ENCODE results near the gene IGBP1.
"Not testable (repeated sequence)": the region's sequence is repeated elsewhere in the genome, so short reads cannot be mapped to it uniquely, and the experiment has no call there.

IGBP1 gene

DNA sequence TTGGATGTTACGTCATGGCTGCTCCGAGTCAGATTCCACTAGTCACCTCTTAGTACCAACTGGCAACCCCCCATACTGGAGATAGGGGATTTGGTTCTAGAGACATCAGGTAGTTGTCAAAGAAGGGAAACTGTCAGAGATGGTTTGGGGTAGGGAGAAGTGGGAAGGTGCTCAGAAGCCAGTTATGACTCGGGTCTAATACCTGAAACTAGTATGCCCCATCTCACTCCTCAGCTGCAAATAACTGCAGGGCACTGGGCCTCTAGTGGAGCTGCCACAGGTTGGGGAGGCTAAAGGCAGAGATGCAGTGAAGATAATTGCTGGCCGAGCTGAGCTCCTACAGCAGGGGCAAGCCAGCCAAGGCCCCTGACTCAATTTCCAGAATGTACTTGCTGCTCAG is 41.0 kb upstream of the IGBP1 start:
- Histone ChIP-seq H3K36me3 (ENCODE audit: control insufficient read depth, insufficient read depth, low read length) (no peaks in the 10 kb centered on the region), H3K4me3 (replicated peaks; ENCODE audit: low read depth, low read length) (no peak overlapping the region), H3K27me3 (replicated peaks; ENCODE audit: control insufficient read depth, insufficient read depth, low read length) (no peaks in the 10 kb centered on the region)
- TF ChIP-seq, protein P1, sequence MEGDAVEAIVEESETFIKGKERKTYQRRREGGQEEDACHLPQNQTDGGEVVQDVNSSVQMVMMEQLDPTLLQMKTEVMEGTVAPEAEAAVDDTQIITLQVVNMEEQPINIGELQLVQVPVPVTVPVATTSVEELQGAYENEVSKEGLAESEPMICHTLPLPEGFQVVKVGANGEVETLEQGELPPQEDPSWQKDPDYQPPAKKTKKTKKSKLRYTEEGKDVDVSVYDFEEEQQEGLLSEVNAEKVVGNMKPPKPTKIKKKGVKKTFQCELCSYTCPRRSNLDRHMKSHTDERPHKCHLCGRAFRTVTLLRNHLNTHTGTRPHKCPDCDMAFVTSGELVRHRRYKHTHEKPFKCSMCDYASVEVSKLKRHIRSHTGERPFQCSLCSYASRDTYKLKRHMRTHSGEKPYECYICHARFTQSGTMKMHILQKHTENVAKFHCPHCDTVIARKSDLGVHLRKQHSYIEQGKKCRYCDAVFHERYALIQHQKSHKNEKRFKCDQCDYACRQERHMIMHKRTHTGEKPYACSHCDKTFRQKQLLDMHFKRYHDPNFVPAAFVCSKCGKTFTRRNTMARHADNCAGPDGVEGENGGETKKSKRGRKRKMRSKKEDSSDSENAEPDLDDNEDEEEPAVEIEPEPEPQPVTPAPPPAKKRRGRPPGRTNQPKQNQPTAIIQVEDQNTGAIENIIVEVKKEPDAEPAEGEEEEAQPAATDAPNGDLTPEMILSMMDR (IDR thresholded peaks at IDR 0.05; ENCODE audit: insufficient read depth, low read length, poor library complexity, severe bottlenecking): no peak
- DNase-seq (ENCODE audit: extremely low read depth, insufficient read length): no peak

DNA sequence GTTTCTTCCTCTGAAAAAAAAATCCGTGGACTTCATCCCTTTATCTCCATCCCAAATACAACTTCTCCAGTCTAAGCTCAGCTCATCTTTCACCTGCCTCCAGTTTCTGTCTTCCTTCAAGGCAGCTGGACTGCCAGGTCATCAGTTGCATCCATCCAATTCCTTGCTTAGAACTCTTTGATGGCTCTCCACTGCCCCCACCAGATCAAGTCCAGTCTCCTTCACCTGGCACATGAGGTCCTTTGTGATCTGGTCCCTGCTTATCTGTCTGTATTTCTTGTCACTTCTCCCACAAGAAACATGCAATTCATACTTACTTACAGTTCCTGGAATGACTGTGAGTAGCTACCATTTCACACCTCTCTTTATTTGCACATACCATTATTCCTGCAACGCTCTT is 37.2 kb upstream of the IGBP1 start:
- Histone ChIP-seq H3K36me3 (ENCODE audit: control insufficient read depth, insufficient read depth, low read length) (no peaks in the 10 kb centered on the region), H3K4me3 (replicated peaks; ENCODE audit: low read depth, low read length) (no peak overlapping the region), H3K27me3 (replicated peaks; ENCODE audit: control insufficient read depth, insufficient read depth, low read length) (no peaks in the 10 kb centered on the region)
- TF ChIP-seq, protein P1 (IDR thresholded peaks at IDR 0.05; ENCODE audit: insufficient read depth, low read length, poor library complexity, severe bottlenecking): no peak
- DNase-seq (ENCODE audit: extremely low read depth, insufficient read length): no peak

DNA sequence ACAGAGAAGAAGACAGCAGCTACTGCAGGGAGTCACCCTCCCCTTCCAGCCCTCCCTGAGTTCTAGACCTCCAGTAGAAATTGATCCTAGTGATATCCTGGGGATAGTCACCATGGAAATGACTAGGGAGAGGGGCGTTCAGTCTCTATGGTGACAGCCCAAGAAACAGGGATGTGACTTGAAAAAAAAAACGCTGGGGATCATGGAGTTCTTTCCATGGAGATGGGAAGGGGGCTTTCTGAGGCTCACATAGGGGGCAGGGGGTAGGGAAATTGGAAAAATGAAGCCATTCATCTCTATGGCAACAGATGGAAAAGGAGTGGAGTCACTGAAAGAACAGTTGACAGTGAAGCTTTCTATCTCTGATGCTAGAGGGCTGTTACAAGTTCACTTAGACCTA is 28.0 kb upstream of the IGBP1 start:
- Histone ChIP-seq H3K36me3 (ENCODE audit: control insufficient read depth, insufficient read depth, low read length) (no peaks in the 10 kb centered on the region), H3K27me3 (replicated peaks; ENCODE audit: control insufficient read depth, insufficient read depth, low read length) (no peaks in the 10 kb centered on the region), H3K4me3 (replicated peaks; ENCODE audit: low read depth, low read length) (no peak overlapping the region)
- TF ChIP-seq, protein P1 (IDR thresholded peaks at IDR 0.05; ENCODE audit: insufficient read depth, low read length, poor library complexity, severe bottlenecking): no peak
- no peak for DNase-seq (ENCODE audit: extremely low read depth, insufficient read length)

DNA sequence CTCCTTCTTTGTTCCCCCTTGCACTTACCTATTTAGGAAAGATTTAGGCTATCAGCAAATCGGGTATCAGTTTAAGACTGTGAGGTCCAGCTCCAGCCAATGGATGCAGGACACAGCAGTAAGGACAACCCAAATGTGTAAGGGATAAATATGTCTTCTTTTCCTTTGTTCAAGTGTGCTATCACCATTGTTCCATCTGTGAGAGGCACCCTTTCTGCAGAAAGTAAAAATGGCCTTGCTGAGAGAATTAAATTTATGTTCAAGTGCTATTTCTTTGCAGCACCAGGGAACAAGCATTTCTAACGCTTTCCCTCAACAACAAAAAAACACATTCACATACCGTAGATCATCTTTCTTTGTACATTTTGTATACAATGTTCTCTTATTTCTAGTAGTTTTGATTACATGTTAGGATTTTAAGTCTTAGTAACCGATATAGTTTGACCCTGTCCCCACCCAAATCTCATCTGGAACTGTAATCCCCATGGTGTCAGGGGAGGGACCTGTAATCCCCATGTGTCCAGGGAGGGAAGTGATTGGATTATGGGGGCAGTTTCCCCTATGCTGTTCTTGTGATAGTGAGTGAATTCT is 21.7 kb upstream of the IGBP1 start:
- H3K36me3 ChIP-seq (ENCODE audit: control insufficient read depth, insufficient read depth, low read length); DNase-seq (ENCODE audit: extremely low read depth, insufficient read length); H3K27me3 ChIP-seq (replicated peaks; ENCODE audit: control insufficient read depth, insufficient read depth, low read length): not testable (repeated sequence)

DNA sequence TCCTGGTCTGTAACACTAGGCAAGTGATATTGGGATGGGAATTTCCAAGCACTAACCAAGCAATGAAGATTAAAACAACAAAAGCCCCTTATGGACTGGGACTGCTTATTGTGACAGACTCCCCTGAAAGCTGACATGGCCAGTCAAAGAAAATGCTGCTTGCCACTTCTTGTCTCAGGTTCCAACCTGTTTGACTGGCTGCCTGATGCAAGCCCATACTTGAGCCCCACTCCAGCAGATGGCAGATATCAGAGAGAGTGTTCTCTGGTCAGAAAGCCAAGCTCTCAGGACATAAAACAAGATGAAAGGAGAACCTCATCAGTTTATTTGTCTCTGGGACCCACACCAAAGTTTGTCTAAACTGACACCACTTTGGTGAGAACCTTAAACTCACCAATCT is 15.5 kb upstream of the IGBP1 start:
- TF ChIP-seq, protein P1 (IDR thresholded peaks at IDR 0.05; ENCODE audit: insufficient read depth, low read length, poor library complexity, severe bottlenecking): no peak
- Histone ChIP-seq H3K27me3 (replicated peaks; ENCODE audit: control insufficient read depth, insufficient read depth, low read length) (no peaks in the 10 kb centered on the region), H3K4me3 (replicated peaks; ENCODE audit: low read depth, low read length) (no peak overlapping the region), H3K36me3 (ENCODE audit: control insufficient read depth, insufficient read depth, low read length) (no peaks in the 10 kb centered on the region)
- no peak for DNase-seq (ENCODE audit: extremely low read depth, insufficient read length)

More for the DNA sequence above, 21.7 kb upstream of the IGBP1 start:
- not testable (repeated sequence) for H3K4me3 ChIP-seq (replicated peaks; ENCODE audit: low read depth, low read length)

DNA sequence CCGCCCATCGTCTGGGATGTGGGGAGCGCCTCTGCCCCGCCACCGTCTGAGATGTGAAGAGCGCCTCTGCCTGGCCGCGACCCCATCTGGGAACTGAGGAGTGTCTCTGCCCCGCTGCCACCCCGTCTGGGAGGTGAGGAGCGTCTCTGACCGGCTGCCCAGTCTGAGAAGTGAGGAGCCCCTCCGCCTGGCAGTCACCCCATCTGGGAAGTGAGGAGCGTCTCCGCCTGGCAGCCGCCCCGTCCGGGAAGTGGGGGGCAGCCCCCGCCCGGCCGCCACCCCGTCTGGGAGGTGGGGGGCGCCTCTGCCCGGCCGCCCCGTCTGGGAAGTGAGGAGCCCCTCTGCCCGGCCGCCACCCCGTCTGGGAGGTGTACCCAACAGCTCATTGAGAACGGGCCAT is 10.2 kb upstream of the IGBP1 start:
- not testable (repeated sequence) for H3K4me3 ChIP-seq (replicated peaks; ENCODE audit: low read depth, low read length); H3K27me3 ChIP-seq (replicated peaks; ENCODE audit: control insufficient read depth, insufficient read depth, low read length); H3K36me3 ChIP-seq (ENCODE audit: control insufficient read depth, insufficient read depth, low read length); DNase-seq (ENCODE audit: extremely low read depth, insufficient read length)

DNA sequence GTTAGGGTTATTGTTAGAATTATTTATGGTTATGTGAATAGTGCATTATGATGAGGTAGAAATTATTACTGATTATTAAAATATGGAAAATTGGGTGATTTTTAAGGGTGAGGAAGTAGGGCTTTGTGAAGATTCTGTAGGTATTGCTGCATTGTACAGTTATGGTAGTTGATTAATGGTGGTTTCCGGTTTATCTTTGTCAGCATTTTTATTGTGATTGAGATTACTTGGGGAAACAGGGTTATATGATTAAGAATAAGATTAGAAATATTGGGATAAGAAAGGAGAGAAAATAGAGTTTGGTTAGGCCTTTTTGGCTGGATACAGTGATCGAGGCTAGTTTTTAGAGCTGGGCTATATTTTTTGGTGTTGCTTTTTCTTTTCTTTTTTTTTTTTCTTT is 8.6 kb upstream of the IGBP1 start:
- Histone ChIP-seq H3K36me3 (ENCODE audit: control insufficient read depth, insufficient read depth, low read length) (no peaks in the 10 kb centered on the region), H3K4me3 (replicated peaks; ENCODE audit: low read depth, low read length) (no peak overlapping the region), H3K27me3 (replicated peaks; ENCODE audit: control insufficient read depth, insufficient read depth, low read length) (no peaks in the 10 kb centered on the region)
- no peak for DNase-seq (ENCODE audit: extremely low read depth, insufficient read length)
- TF ChIP-seq, protein P1 (IDR thresholded peaks at IDR 0.05; ENCODE audit: insufficient read depth, low read length, poor library complexity, severe bottlenecking): no peak
